CD1c-positive myeloid dendritic cell (primary cell): ENCODE measurements around the gene HORMAD1.
"Not testable (repeated sequence)": the region's sequence is repeated elsewhere in the genome, so short reads cannot be mapped to it uniquely, and the experiment has no call there.

Experiments used
- DNase-seq: peaks from one replicate; pipeline ENCODE4 v3.0.0-alpha.2; 2016; ENCODE audit errors: extremely low spot score

HORMAD1 gene

DNA sequence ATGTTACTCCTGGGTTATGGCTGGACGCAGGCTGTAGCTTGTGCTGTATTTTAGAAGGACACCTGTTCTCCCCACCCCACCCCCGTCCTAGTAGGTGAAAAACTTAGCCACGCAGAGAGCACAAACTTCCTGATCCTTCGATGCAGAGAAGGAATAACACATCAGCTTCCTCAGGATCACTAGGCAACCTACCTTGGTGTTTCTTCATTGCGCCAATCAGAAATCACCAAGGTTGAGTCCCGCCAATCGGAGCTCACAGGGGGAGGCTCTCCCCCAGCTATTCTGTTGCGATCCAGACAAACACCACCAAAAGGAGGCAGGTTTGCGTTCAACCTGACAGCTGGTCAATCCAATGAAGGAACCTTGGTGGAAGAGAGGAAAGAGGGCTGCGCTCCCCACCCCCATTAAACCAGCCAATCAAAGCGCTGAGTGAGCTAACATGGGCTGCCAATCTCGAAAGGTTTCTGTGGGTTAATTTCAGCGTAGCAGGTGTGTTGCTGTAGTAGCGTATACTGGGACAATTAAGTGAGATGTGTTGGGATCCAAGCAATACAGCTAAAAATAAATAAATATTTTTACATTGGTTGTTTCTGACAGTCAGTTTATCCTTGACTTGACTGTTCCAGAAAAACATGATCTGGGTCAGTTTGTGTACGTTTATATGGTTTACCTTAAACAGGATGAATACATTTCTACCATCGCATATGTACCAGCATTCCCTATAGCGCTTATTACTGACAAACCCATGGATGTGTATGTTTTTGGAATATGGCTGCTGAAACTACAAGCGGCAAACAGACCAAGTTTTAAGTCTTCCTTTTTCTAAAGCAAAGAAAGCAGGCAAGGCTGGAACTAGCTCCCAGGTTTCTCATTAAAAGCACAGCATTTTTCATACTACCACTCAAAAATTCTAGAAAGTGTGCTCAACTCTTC is 23.4 kb downstream of the HORMAD1 start, which contains the start of gene GOLPH3L:
Gene GOLPH3L (minus strand): TSS at position 160 of the 933 bp plus-strand sequence. CDS start 2,316 bp downstream, outside the sequence.
- DNase-seq: peak; percentile 92

DNA sequence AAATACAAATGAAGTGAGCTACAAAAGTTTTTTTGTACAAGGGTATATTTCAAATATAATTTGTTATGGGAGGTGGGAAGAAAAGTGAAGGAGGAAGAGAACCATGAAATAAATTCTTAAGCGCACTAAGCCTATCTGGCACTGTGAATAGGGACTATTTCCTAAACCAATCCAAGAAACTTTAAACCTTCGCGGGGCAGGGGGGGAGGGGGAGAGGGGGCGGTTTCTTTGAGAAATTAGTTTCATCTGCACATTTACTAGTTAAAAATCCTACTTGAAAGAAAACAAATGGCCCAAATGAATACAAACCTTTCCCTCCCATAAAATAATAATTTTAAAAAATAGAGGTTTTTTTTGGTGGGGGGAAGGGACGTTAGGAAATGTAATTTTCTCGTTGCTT is 24.1 kb downstream of the HORMAD1 start:
- DNase-seq: no peak

DNA sequence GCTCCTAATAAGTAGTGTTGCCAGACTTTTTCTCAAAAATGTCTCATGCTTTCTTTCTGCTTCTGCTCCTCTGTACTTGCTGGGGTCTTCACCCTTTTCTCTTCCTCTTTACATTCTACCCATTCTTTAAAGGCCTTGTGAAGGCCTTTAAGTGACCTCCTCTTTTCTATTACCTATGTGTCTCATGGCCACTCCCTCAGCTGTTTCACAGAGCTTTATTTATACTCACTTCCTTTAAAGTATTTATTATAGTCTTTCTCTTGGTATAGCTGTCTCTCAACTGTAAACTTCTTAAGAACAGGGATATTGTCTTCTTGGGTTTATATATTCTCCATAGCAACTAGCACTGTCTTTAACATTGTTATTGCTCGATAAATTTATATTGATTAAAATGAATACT is 24.5 kb downstream of the HORMAD1 start:
- peak; percentile 6 for DNase-seq

DNA sequence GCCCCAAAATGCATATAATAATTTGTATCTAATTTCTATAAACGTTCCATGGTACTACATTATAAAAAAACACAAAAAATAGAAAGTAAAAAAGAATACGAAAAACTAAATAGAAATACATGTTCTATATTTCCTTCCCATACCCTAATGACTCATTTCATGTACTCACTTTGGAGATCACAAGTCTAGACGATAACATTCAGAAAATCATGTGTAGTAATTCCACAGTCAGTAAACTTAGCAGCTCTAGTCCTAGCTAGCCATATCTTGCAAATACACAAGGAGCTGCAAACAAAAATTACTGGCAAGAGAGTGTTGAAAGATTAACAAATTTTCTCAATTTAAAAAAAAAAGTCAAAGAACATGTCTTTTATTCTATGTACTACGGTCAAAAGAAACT is 25.1 kb downstream of the HORMAD1 start:
- DNase-seq: no peak

DNA sequence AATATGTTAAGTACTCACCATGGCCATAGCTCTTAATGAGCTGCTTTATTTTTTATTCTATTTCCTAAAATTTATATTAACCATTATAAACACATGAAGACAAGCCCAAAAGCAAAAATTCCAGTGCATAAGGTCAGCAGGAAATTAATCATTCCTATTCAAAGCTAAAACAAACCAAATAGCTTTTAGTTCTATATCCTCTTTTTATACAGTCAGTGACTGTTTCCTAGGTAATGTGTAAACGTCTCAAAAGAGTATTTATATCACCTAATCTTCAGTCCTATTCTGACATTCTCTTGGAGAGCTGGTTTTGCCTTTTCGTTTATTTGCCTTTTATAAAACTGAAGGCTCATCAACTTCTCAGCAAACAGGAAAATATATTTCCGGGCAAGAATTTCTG is 28.0 kb downstream of the HORMAD1 start:
- no peak for DNase-seq

DNA sequence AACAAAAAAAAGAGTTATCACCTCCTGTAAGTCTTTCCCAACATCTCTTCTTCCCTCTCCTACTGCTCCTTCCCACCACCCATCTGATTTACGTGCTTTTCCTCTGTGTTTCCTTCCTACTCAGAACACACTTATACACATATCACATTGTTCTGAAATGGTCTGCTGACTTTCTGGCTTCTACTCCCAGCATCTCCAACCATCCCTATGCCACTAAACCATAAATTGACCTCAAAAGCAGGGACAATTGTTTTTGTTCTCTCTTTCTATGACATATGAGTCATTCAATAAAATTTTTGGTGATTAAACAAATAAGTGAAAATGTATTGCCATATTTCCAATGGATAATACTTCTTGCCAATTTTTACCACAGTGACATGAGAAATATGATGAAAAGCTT is 31.9 kb downstream of the HORMAD1 start:
- no peak for DNase-seq

DNA sequence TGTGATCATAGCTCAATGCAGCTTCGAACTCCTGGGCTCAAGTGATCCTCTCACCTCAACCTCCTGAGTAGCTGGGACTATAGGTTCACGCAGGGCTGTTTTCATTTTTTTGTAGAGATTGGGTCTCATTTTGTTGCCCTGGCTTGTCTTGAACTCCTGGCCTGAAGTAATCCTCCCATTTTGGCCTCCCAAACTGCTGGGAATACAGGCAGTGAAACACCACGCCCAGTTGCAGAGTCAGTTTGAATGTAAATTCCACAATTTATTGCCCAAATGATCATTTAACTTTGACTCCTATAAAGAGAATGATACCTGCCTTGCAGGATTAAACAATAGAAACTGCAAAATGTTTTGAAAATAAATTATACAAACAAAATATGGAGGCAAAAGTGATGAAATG is 34.4 kb downstream of the HORMAD1 start:
- no peak for DNase-seq

DNA sequence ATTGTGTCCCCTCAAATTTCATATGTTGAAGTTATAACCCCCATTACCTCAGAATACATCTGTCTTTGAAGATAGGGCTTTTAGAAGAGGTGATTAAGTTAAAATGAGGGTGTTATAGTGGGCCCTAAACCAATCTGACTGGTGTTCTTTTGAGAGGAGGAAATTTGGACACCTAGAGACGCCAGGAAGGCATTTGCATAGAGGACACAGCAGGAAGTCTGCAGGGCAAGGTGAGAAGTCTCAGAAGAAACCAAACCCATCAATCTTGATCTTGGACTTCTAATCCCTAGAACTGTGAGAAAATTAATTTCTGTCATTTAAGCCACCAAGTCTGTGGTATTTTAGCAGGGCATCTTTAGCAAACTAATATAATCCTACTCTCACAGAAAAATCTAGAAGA is 36.8 kb downstream of the HORMAD1 start:
- no peak for DNase-seq

- DNase-seq: no peak
Measured at GRCh38 chr1:150678988-150679387, 41.7 kb downstream of the HORMAD1 start.

DNA sequence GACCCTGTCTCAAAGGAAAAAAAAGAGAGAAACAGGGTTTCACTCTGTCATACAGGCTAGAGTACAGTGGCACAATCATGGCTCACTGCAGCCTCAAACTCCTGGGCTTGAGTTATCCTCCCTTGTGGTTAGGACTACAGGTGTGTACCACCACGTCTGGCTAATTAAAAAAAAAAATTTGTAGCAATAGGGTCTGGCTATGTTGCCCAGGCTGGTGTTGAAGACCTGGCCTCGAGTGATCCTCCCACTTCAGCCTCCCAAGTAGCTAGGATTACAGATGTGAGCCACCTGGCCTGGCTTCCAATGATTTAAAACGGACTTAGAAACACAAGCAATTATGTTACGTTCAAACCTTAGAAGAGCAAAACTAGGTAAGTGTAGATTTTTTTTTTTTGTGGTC is 45.8 kb downstream of the HORMAD1 start:
- no peak for DNase-seq

DNA sequence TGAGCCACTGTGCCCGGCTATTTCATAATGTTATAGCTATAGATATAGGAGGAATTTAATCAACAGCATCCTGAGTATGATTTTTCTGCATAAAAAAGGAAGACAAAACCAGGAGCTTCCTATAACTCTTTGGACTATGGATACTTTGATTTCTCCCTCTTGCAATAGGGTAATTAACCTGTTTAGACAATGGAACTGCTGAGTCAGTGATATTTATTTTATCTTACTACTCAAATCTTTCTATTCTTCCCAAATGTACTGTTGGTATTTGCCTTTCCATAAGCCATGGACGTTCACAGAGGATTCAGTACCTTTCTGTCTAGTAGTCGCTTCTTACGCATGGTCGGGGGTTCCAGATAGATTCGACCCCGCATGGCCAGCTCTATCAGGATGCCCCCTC is 57.4 kb downstream of the HORMAD1 start:
- DNase-seq: no peak

DNA sequence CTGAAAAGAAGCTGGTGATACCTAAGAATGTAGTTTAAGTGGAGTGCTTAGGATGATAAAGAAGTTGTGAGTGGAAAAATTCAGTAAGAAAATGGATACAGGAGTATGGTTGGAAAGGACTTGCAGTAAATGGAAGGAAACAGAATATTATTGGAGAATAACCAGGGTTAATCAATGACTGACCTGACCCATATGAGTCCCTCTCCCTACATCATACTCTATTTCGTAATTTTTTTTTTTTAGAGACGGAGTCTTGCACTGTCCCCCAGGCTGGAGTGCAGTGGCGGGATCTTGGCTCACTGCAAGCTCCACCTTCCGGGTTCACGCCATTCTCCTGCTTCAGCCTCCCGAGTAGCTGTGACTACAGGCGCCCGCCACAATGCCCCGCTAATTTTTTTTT is 57.9 kb downstream of the HORMAD1 start:
- no peak for DNase-seq

- DNase-seq: no peak
Measured at GRCh38 chr1:150661156-150661555, 59.5 kb downstream of the HORMAD1 start.

- DNase-seq: no peak
Measured at GRCh38 chr1:150660584-150660983, 60.1 kb downstream of the HORMAD1 start.

DNA sequence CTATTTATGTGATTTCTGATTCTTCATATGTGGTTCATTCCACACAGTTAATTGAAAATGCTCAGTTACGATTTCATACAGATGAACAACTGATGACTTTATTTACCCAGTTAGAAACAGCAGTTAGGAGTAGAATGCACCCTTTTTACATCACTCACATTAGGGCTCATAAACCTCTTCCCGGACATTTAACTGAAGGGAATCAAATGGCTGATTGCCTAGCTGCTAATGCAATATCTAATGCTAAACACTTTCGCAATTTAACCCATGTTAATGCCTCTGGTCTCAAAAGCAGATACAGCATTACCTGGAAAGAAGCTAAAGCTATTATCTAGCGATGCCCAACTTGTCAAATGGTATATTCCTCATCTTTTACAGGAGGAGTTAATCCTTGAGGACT is 63.6 kb downstream of the HORMAD1 start:
- DNase-seq: not testable (repeated sequence)

GRCh38 chr1:150654635-150655034 is 66.1 kb downstream of the HORMAD1 start:
- DNase-seq: not testable (repeated sequence)

DNA sequence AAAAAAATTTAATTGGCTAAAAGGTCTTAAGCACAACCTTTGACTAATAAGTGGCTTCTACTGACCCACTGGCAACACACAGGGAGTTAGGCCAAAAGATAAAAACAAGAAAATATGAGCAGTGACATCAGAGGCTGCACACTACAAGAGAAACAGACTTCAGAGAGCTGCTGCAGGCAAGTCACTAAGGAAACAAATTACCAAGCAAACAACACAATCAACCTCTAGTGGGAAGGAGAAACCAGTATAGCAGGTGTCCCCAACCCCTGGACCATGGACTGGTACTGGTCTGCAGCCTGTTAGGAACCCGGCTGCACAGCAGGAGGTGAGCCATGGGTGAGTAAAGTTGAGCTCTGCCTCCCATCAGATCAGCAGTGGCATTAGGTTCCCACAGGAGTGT is 70.5 kb downstream of the HORMAD1 start:
- no peak for DNase-seq

DNA sequence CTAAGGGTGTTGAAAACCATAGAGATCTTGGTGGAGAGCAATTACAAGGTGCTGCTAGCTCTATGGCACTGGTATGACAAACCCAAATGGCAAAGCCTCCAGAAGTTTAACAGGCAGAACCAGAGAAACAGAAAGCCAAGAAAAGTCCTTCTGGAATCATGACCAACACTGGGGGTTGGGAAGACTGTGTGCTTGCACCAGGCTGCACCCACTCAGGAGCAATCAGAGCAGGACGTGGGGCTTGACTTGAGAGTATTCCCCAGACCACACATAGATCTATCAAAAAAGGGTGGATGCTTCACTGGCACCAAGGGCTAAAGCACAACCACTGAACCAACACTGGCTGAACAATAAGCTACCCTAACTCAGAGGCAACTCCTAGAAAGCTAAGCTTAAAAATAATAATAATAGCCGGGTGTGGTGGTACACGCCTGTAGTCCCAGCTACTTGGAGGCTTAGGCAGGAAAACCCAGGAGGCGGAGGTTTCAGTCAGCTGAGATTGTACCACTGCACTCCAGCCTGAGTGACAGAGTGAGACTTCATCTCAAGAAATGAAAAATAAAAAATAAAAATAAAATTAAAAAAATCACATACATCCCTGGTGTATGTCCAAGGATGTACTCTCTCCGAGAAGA is 71.1 kb downstream of the HORMAD1 start:
- DNase-seq: no peak
